ENCODE results near the gene SCUBE1. TPM values are rescaled to one million over a fixed set of nuclear protein-coding genes. Genes with fewer than 3 reads are reported as not detected.

Gene SCUBE1
- total RNA-seq, 1 donor from 2014 or later = 2.9 TPM

GRCh38 chr22:43267981-43268660, 75.1 kb downstream of the SCUBE1 start:
- H3K27ac ChIP-seq = no peak overlapping the region

GRCh38 chr22:43267332-43267980, 75.7 kb downstream of the SCUBE1 start:
- peaks cover 5% of the 10 kb centered on the region for H3K27me3 ChIP-seq
- no peak overlapping the region for H3K4me3 ChIP-seq
- no peaks in the 10 kb centered on the region for H3K9me3 ChIP-seq
- H3K4me1 ChIP-seq = peaks cover 0 to 7% of the 10 kb centered on the region in 2 donors
- intact Hi-C loops (cut with DNase I) = no loop called here
- no peak for DNase-seq (ENCODE audit: low spot score in 2 of 2)
- H3K36me3 ChIP-seq = no peaks in the 10 kb centered on the region
- TF ChIP-seq, protein P1, sequence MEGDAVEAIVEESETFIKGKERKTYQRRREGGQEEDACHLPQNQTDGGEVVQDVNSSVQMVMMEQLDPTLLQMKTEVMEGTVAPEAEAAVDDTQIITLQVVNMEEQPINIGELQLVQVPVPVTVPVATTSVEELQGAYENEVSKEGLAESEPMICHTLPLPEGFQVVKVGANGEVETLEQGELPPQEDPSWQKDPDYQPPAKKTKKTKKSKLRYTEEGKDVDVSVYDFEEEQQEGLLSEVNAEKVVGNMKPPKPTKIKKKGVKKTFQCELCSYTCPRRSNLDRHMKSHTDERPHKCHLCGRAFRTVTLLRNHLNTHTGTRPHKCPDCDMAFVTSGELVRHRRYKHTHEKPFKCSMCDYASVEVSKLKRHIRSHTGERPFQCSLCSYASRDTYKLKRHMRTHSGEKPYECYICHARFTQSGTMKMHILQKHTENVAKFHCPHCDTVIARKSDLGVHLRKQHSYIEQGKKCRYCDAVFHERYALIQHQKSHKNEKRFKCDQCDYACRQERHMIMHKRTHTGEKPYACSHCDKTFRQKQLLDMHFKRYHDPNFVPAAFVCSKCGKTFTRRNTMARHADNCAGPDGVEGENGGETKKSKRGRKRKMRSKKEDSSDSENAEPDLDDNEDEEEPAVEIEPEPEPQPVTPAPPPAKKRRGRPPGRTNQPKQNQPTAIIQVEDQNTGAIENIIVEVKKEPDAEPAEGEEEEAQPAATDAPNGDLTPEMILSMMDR (IDR thresholded peaks at IDR 0.05) = no peak
- H3K27ac ChIP-seq = no peak overlapping the region

More at GRCh38 chr22:43267981-43268660, 75.1 kb downstream of the SCUBE1 start:
- TF ChIP-seq, protein P1 (IDR thresholded peaks at IDR 0.05) = no peak
- Histone ChIP-seq H3K4me1 (peaks cover 0 to 7% of the 10 kb centered on the region in 2 donors), H3K4me3 (no peak overlapping the region), H3K36me3 (no peaks in the 10 kb centered on the region), H3K9me3 (no peaks in the 10 kb centered on the region), H3K27me3 (peaks cover 5% of the 10 kb centered on the region)
- intact Hi-C loops (cut with DNase I) = no loop called here
- no peak for DNase-seq (ENCODE audit: low spot score in 2 of 2)

- Histone ChIP-seq H3K27ac (no peak overlapping the region), H3K9me3 (no peaks in the 10 kb centered on the region)
- DNase-seq (ENCODE audit: low spot score in 2 of 2) = no peak
Observed at GRCh38 chr22:43266076-43266475, 77.1 kb downstream of the SCUBE1 start.

DNA sequence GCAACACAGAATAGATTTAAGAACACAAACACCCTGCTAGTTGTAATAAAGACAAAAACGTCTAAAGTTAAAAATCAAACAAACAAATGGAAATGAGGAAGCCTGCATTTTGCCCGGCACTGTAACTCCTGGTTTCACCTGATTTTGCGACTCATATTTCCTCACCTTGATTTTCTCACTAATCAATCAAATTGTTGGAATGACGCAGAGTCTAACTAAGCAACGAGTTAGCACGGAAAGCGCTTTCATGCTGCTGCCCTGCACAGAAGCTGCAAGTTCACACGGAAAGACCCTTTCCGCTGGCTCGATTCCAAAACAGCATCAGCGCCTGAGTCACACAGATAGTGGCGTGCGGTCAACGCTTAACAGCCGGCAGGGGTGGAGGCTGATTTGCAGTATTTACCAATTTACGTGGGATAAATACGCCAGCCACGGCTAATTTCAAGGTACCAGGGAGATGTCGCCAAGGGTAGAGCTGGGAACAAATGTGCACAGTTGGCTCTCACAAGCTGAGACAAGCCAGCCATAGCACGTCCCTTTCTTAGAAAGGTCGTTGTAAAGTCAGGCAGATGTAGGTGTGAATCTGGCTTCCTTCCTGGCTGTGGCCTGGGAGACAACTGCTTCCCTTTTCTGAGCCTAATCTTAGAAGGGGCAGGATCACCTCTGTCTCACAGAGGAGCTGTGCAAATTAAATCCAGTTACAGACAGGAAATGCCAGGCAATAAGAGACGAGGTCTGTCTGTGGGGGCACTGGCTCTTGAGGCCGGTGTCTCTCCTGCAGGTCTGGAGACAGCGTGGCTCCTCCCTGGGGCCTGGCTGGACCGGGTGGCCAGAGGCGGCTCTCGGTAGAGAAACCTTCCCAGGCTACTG, 79.3 kb downstream of the SCUBE1 start:
- peaks cover 5% of the 10 kb centered on the region for H3K27me3 ChIP-seq
- intact Hi-C loops (cut with DNase I) = no loop called here
- peaks cover 0 to 7% of the 10 kb centered on the region in 2 donors for H3K4me1 ChIP-seq
- TF ChIP-seq, protein P1 (IDR thresholded peaks at IDR 0.05) = no peak
- peak in 1 of 2 donors; percentile 67 for DNase-seq (ENCODE audit: low spot score in 2 of 2)
- H3K9me3 ChIP-seq = no peaks in the 10 kb centered on the region
- H3K27ac ChIP-seq = no peak overlapping the region
- H3K4me3 ChIP-seq = no peak overlapping the region
- H3K36me3 ChIP-seq = no peaks in the 10 kb centered on the region

More at GRCh38 chr22:43266076-43266475, 77.1 kb downstream of the SCUBE1 start:
- H3K36me3 ChIP-seq = no peaks in the 10 kb centered on the region
- peaks cover 5% of the 10 kb centered on the region for H3K27me3 ChIP-seq
- H3K4me1 ChIP-seq = peaks cover 0 to 7% of the 10 kb centered on the region in 2 donors
- intact Hi-C loops (cut with DNase I) = no loop called here
- no peak overlapping the region for H3K4me3 ChIP-seq
- TF ChIP-seq, protein P1 (IDR thresholded peaks at IDR 0.05) = no peak

DNA sequence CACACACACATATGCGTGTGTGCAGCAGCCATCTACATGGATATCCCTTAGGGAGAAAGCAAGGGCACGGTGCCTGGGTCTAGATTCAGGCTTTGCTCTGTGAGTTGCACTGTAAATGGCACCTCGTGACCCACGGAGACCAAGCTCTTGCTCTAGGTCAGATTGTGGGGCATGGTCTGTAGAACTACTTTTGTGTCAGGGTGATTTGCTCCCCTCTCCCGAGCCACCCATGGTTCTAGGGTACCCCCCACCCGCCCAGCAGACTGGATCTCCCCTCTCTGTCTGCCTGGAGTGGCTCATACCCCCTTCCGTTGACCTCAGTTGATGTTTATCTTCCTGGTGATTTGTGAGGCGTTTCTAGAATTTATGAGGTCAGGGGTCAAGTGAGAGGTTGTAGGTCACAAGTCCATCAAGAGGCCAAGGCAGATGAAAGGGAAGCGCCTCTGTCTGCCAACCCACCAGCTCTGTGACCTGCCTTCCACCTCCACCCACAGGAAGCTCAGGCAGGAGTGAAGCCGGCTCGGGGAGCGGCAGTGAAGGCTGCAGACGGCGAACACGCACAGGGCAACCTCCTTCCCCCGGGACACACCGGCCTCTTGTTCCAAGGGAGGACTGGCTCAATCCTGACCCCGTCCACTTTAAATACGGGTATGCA, 80.1 kb downstream of the SCUBE1 start:
- intact Hi-C loops (cut with DNase I) = no loop called here
- Histone ChIP-seq H3K9me3 (no peaks in the 10 kb centered on the region), H3K36me3 (no peaks in the 10 kb centered on the region), H3K27ac (no peak overlapping the region), H3K4me1 (peaks cover 0 to 7% of the 10 kb centered on the region in 2 donors), H3K27me3 (peaks cover 5% of the 10 kb centered on the region), H3K4me3 (no peak overlapping the region)
- no peak for DNase-seq (ENCODE audit: low spot score in 2 of 2)
- TF ChIP-seq, protein P1 (IDR thresholded peaks at IDR 0.05) = no peak
